Breast epithelium (tissue), 4 donors: Measurements from ENCODE around the gene ORC4. TPM values are rescaled to one million over a fixed set of nuclear protein-coding genes. Genes with fewer than 3 reads are reported as not detected.

Experiments used
- DNase-seq, 2 donors: peaks; one replicate each; pipeline ENCODE4 v3.0.0-alpha.2; 2019; ENCODE audit warnings: low spot score in 2 of 2
- H3K27ac ChIP-seq, 2 donors: fragments of 200-600 bp; sonication (generic) in 1 of 2; one replicate each; pipeline ENCODE4 v1.5.1; 2016 to 2019; ENCODE audit warnings: mild to moderate bottlenecking in 1 of 2
- H3K27me3 ChIP-seq, 2 donors: fragments of 200-600 bp; sonication (generic) in 1 of 2; one replicate each; pipeline versions ENCODE4 v1.5.1 to v1.6.0; 2017 to 2019; ENCODE audit warnings: control low read depth in 1 of 2, mild to moderate bottlenecking in 1 of 2
- H3K36me3 ChIP-seq: fragments of 200-600 bp; one replicate; pipeline ENCODE4 v1.5.1; 2019
- H3K4me1 ChIP-seq, 2 donors: fragments of 200-600 bp; sonication (generic); one replicate each; pipeline ENCODE4 v1.5.1; 2016 to 2019; ENCODE audit warnings: control low read depth in 1 of 2
- H3K4me3 ChIP-seq, 3 donors: fragments of 200-600 bp; sonication (generic); 1 replicate in 2 of 3; 2 replicates in 1 of 3; pipeline ENCODE4 v1.5.1; 2016 to 2019; ENCODE audit warnings: mild to moderate bottlenecking in 3 of 3, moderate library complexity in 2 of 3
- H3K9me3 ChIP-seq, 2 donors: fragments of 200-600 bp; sonication (generic) in 1 of 2; one replicate each; pipeline ENCODE4 v1.5.1; 2016 to 2019; ENCODE audit warnings: control low read depth in 1 of 2
- POLR2A ChIP-seq: fragments of 450-650 bp; IDR thresholded peaks from one replicate; pipeline ENCODE4 v1.6.1; 2016; ENCODE audit warnings: antibody characterized with exemption, mild to moderate bottlenecking, moderate library complexity
- POLR2AphosphoS5 ChIP-seq, 3 donors: sonication (generic); formaldehyde crosslinking; IDR thresholded peaks; one replicate each; pipeline ENCODE4 v1.6.1; 2017; ENCODE audit warnings: antibody characterized with exemption in 3 of 3
- intact Hi-C: fragments of 100-400 bp; cut with DNase I; formaldehyde crosslinking; loops from one replicate; pipeline ENCODE4 v1.15.1; 2023; ENCODE audit warnings: low total_unique reads
- total RNA-seq, 3 donors: library from RNA; depleted of rRNA; stranded (reverse); fragments of >200 nt; gene quantifications; one replicate each; pipeline ENCODE4 v1.1.0, GENCODE V29; 2016
- TF ChIP-seq, protein P1 (sequence below), 3 donors: fragments of 450-650 bp; IDR thresholded peaks; one replicate each; pipeline ENCODE4 v1.5.1; 2016 to 2017; ENCODE audit warnings: antibody characterized with exemption in 3 of 3, mild to moderate bottlenecking in 3 of 3, moderate library complexity in 3 of 3

ORC4 gene
- total RNA-seq, 3 donors from 2014 or later = 36.5 to 87.5 (median 42.9) TPM

DNA sequence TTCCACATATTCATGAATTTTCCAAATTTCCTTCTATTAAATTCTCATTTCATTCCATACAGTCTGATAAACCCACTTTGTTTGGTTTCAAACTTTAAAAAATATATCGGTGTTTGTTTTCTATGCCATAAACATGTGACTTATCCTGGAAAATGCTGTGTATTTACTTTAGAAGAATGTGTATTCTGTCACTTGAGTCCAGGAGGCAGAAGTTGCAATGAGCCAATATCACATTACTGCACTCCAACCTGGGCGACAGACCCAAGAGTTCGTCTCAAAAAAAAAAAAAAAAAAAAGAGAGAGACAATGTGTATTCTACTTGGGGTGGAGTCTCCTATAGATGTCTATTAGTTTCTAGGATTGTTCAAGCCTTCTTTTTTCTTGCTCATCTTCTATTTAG lies 32.1 kb upstream of the ORC4 start:
- no peaks in the 10 kb centered on the region for H3K36me3 ChIP-seq
- TF ChIP-seq, protein P1, sequence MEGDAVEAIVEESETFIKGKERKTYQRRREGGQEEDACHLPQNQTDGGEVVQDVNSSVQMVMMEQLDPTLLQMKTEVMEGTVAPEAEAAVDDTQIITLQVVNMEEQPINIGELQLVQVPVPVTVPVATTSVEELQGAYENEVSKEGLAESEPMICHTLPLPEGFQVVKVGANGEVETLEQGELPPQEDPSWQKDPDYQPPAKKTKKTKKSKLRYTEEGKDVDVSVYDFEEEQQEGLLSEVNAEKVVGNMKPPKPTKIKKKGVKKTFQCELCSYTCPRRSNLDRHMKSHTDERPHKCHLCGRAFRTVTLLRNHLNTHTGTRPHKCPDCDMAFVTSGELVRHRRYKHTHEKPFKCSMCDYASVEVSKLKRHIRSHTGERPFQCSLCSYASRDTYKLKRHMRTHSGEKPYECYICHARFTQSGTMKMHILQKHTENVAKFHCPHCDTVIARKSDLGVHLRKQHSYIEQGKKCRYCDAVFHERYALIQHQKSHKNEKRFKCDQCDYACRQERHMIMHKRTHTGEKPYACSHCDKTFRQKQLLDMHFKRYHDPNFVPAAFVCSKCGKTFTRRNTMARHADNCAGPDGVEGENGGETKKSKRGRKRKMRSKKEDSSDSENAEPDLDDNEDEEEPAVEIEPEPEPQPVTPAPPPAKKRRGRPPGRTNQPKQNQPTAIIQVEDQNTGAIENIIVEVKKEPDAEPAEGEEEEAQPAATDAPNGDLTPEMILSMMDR (IDR thresholded peaks at IDR 0.05) = no peak
- TF ChIP-seq POLR2A (no peak), POLR2AphosphoS5 (IDR thresholded peaks at IDR 0.05) (no peak)
- intact Hi-C loops = no loop called here
- no peaks in the 10 kb centered on the region for H3K27me3 ChIP-seq
- no peaks in the 10 kb centered on the region for H3K9me3 ChIP-seq
- H3K4me1 ChIP-seq = no peaks in the 10 kb centered on the region
- H3K27ac ChIP-seq = no peak overlapping the region
- DNase-seq = no peak
- H3K4me3 ChIP-seq = no peak overlapping the region

DNA sequence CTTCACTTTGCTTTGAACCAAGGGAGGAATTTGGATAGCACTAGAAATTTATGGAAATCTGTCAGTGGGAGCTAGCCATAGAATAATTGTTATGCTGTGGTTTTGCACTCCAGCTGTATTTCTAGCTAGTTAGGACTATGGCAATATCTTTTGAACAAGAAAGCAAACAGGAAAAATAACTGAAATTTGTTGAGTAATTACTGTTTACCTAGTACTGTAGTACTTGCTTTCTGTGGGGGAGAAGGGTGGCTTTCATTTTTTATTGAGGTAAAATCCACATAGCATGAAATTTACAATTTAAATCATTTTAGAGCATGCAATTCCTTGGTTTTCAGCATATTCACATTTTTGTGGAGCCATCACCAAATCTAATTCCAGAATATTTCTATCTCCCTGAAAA lies 28.7 kb upstream of the ORC4 start:
- TF ChIP-seq POLR2AphosphoS5 (IDR thresholded peaks at IDR 0.05) = no peak
- TF ChIP-seq POLR2A = no peak
- TF ChIP-seq, protein P1 (IDR thresholded peaks at IDR 0.05) = no peak
- H3K4me3 ChIP-seq = no peak overlapping the region
- H3K36me3 ChIP-seq = no peaks in the 10 kb centered on the region
- intact Hi-C loops = no loop called here
- no peaks in the 10 kb centered on the region for H3K27me3 ChIP-seq
- no peaks in the 10 kb centered on the region for H3K9me3 ChIP-seq
- H3K27ac ChIP-seq = no peak overlapping the region
- no peak for DNase-seq
- no peaks in the 10 kb centered on the region for H3K4me1 ChIP-seq

DNA sequence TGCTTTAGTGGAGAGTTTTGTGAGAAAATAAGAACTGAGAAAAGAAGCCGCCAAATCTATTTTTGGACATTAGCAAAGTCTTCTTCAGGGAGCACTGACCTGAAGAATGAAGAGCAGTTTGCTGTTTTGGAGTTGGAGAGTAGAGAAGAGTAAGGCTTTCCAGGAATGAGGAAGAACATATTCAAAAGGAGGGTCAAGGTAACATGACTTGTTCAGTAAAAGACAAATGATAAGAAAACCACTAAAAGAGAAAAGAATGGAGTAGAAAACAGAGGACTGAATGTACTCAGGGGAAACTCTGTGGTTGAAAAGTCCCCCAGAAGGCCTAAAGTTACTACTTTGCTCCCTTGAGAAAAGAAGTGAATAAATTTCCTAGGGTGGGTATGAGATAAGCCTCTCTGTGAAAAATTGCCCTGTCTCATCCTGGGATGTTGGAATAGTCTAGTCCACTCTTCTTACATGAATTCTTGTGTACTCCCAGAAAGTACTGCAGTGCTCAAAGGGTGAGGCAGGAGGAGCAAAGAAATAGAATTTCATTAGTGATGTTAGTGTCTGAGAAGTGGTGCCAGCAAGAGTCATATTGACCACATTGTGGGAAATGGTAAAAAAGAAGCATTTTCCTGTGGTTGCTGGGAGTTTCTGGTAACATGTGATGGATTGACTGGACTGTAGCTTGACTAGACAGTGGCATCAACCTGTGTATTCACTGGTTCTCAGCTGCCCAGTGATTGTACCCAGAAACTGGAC lies 28.1 kb upstream of the ORC4 start:
- Histone ChIP-seq H3K27me3 (no peaks in the 10 kb centered on the region), H3K4me1 (no peaks in the 10 kb centered on the region), H3K4me3 (no peak overlapping the region), H3K9me3 (no peaks in the 10 kb centered on the region), H3K36me3 (no peaks in the 10 kb centered on the region), H3K27ac (no peak overlapping the region)
- intact Hi-C loops = no loop called here
- no peak for TF ChIP-seq POLR2AphosphoS5 (IDR thresholded peaks at IDR 0.05)
- TF ChIP-seq POLR2A = no peak
- TF ChIP-seq, protein P1 (IDR thresholded peaks at IDR 0.05) = no peak
- DNase-seq = no peak

DNA sequence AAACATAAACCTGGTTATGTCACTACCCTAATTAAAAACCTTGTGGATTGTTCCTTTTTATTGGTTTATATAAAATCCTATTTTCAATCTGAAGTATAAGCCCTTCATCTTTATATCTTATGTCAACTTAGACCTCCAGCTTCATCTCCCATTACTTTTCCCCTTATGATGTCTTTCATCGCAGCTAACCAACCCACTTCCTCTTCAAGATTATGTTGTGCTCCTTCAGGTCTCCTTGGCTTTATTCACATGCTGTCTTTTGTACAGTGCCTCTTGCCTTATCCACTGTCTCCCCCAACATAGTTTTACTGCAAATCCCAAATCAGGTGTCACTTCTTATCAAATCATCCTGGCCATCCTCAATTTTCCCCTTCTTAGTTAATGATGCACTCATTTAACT lies 26.3 kb upstream of the ORC4 start:
- intact Hi-C loops = no loop called here
- Histone ChIP-seq H3K27ac (no peak overlapping the region), H3K4me3 (no peak overlapping the region), H3K36me3 (no peaks in the 10 kb centered on the region), H3K27me3 (no peaks in the 10 kb centered on the region), H3K4me1 (no peaks in the 10 kb centered on the region), H3K9me3 (no peaks in the 10 kb centered on the region)
- no peak for DNase-seq
- no peak for TF ChIP-seq POLR2AphosphoS5 (IDR thresholded peaks at IDR 0.05)

DNA sequence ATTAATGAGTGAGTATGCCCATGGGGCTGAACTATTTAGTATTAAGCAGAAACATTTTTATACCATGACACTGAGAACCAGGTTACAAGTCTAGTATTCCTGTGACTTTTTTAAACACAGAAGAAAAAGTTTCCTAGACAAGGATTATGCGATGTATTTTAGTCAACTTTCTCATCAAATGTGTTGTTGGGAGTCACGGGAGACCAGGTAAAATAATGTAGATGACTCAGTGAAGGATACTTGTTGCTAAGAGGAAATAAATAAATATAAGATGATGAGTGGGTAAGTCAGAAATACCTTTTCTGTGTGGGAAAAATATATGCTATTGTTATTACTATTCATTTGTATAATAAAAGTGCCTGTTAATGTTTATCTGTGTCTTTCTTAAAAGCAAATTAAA lies 23.8 kb upstream of the ORC4 start:
- Histone ChIP-seq H3K27me3 (no peaks in the 10 kb centered on the region), H3K36me3 (no peaks in the 10 kb centered on the region), H3K4me1 (no peaks in the 10 kb centered on the region), H3K4me3 (no peak overlapping the region), H3K9me3 (no peaks in the 10 kb centered on the region), H3K27ac (no peak overlapping the region)
- TF ChIP-seq POLR2AphosphoS5 (IDR thresholded peaks at IDR 0.05) (no peak), POLR2A (no peak)
- TF ChIP-seq, protein P1 (IDR thresholded peaks at IDR 0.05) = no peak
- DNase-seq = no peak
- intact Hi-C loops = no loop called here
